Astrocyte of the cerebellum (primary cell): ENCODE data around the gene DIAPH2.

Source experiments
- DNase-seq: peaks from one replicate; pipeline ENCODE4 v3.0.0-alpha.2; 2011; ENCODE audit warnings: low read depth
- H3K4me3 ChIP-seq: 2 replicates; pipeline ENCODE4 v1.5.1; 2011; ENCODE audit warnings: mild to moderate bottlenecking, low read depth, low read length, moderate library complexity
- in situ Hi-C: cut with HindIII; loops from 2 replicates; pipeline ENCODE4 v1.10.0; 2017; ENCODE audit warnings: low sequenced_read_pairs
- TF ChIP-seq, protein P1 (sequence below): IDR thresholded peaks from 2 replicates; pipeline ENCODE4 v1.5.1; 2012; ENCODE audit warnings: low read length, low read depth, moderate library complexity, mild to moderate bottlenecking; ENCODE audit errors: missing control alignments

Gene DIAPH2

DNA sequence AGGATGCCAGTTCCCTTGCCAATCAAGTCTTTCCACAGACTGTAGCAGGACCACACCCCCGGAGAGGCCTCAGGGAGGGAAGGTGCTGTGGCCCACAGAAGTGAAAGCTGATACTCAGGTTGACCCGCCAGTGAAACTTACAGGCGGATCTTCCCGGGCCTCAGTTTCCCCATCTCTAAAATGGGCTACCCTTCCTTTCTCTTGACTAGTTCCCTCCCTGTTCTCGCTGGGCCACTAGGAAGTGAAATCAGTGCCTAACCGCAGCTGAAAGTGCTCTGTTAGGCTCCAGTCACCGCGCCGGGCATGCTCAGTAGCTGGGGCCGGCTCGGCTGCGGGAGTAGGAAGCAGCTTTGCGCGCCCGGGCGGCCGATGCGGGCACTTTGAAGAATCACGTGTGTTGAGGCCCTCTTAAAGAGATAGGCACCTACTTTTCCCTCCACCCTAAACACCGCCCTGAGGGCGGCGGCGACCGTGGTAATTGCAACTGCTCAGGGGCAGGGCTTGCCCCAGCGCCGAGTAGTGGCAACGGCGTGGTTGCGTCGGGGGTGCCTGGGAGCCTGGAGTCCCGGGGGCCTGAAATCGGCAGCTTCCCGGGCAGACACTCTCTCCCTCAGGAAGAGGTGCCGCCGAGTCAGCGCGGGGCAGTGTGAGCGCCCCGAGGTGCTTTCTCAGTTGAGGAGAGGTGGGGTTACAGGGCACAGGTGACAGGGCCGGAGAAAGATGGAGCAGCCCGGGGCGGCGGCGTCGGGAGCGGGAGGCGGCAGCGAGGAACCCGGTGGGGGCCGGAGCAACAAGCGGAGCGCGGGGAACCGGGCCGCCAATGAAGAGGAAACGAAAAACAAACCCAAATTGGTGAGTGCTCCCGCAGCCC, at the start of gene DIAPH2:
Gene DIAPH2, plus strand, starts transcription at position 504 of the 871 bp plus-strand sequence.
- DNase-seq = peak; percentile 35
- in situ Hi-C loops = no loop called here
- TF ChIP-seq, protein P1, sequence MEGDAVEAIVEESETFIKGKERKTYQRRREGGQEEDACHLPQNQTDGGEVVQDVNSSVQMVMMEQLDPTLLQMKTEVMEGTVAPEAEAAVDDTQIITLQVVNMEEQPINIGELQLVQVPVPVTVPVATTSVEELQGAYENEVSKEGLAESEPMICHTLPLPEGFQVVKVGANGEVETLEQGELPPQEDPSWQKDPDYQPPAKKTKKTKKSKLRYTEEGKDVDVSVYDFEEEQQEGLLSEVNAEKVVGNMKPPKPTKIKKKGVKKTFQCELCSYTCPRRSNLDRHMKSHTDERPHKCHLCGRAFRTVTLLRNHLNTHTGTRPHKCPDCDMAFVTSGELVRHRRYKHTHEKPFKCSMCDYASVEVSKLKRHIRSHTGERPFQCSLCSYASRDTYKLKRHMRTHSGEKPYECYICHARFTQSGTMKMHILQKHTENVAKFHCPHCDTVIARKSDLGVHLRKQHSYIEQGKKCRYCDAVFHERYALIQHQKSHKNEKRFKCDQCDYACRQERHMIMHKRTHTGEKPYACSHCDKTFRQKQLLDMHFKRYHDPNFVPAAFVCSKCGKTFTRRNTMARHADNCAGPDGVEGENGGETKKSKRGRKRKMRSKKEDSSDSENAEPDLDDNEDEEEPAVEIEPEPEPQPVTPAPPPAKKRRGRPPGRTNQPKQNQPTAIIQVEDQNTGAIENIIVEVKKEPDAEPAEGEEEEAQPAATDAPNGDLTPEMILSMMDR = peak; percentile 3
- peak within 1 kb of the TSS; percentile 66 for H3K4me3 ChIP-seq

DNA sequence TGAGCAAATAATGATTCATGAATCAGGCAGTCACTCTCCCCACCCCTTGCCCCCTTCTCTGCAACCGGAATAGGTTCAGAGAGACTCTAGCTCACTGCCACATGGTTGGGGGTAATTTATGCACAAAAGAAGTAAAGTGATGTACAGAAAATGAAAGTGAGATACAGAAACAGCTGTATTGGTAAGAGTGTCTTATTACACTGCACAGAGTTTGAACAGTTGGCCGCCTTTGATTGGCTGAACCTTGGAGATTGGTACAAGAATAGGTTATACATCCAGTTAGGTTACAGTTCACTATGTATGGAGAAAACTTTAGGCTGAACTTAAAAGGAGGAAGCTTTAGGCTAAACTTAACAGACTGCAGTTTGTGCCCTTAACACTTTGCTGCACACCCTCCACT, 34.6 kb upstream of the DIAPH2 start:
- no peak for DNase-seq
- H3K4me3 ChIP-seq = no peak overlapping the region
- TF ChIP-seq, protein P1 = no peak
- in situ Hi-C loops = no loop called here

GRCh38 chrX:96655947-96656623, 28.6 kb upstream of the DIAPH2 start:
- in situ Hi-C loops = no loop called here
- TF ChIP-seq, protein P1 = no peak
- no peak for DNase-seq
- H3K4me3 ChIP-seq = no peak overlapping the region

GRCh38 chrX:96682516-96682915, 2.1 kb upstream of the DIAPH2 start:
- DNase-seq = no peak
- in situ Hi-C loops = no loop called here
- TF ChIP-seq, protein P1 = no peak
- no peak overlapping the region for H3K4me3 ChIP-seq

- in situ Hi-C loops = no loop called here
- no peak for DNase-seq
- TF ChIP-seq, protein P1 = no peak
- H3K4me3 ChIP-seq = peak overlapping the region; percentile 66
Measured at GRCh38 chrX:96683997-96684338, 674 bp upstream of the DIAPH2 start.

- DNase-seq = no peak
- in situ Hi-C loops = no loop called here
- H3K4me3 ChIP-seq = peak overlapping the region; percentile 66
- TF ChIP-seq, protein P1 = no peak
Measured at GRCh38 chrX:96685210-96686099, 813 bp downstream of the DIAPH2 start.
